OCI-LY1 (cell line): ENCODE measurements around the gene COG8.

Experiments
- EZH2 ChIP-seq: fragments of 200-600 bp; sonication (generic), shearing (Covaris generic); IDR thresholded peaks from 2 replicates; pipeline ENCODE4 v1.8.0; 2017; ENCODE audit warnings: borderline replicate concordance, mixed run types, mild to moderate bottlenecking, antibody characterized with exemption, low read length, moderate library complexity, mixed read lengths
- TF ChIP-seq, protein P1 (sequence below): fragments of 200-600 bp; sonication (generic), shearing (Covaris generic); IDR thresholded peaks from 2 replicates; pipeline ENCODE4 v1.5.1; 2017; ENCODE audit warnings: mild to moderate bottlenecking, antibody characterized with exemption, low read length, moderate library complexity, mixed read lengths

DNA sequence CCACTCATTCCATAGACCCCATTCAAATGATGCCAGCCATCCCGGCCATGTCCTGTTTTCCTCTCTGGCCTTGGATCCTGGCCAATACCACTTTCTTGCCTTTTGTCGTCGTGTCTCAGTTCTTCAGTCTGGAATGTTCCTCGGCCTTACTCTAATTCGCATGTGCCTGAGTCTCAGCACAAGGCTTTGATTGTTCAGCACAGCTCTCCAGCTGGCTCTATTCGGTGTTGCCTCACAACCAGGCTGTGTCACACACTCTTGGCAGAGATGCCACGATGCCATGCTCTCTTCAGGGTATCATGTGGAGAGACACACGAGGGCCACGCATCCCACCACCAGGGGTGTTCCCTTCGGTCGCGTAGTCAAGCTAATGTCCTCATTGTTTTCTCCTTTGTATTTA lies 30.0 kb downstream of the COG8 start:
- no peak for TF ChIP-seq EZH2
- TF ChIP-seq, protein P1, sequence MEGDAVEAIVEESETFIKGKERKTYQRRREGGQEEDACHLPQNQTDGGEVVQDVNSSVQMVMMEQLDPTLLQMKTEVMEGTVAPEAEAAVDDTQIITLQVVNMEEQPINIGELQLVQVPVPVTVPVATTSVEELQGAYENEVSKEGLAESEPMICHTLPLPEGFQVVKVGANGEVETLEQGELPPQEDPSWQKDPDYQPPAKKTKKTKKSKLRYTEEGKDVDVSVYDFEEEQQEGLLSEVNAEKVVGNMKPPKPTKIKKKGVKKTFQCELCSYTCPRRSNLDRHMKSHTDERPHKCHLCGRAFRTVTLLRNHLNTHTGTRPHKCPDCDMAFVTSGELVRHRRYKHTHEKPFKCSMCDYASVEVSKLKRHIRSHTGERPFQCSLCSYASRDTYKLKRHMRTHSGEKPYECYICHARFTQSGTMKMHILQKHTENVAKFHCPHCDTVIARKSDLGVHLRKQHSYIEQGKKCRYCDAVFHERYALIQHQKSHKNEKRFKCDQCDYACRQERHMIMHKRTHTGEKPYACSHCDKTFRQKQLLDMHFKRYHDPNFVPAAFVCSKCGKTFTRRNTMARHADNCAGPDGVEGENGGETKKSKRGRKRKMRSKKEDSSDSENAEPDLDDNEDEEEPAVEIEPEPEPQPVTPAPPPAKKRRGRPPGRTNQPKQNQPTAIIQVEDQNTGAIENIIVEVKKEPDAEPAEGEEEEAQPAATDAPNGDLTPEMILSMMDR: no peak
